Colon (tissue), 2 donors: ENCODE measurements around the gene TSHZ2.

Experiments used
- FAIRE-seq: peaks from 2 replicates; lab custom pipeline; 2012; peaks lifted over from hg19 to GRCh38; lab: Jason Lieb, UNC
- donor health status: control.
- donor health status: control.

The TSHZ2 gene

GRCh38 chr20:53287357-53288042, 315.3 kb downstream of the TSHZ2 start:
- FAIRE-seq, result no peak

GRCh38 chr20:53291548-53291947, 319.4 kb downstream of the TSHZ2 start:
- no peak for FAIRE-seq

- FAIRE-seq, result no peak
Measured at GRCh38 chr20:53292347-53292746, 320.2 kb downstream of the TSHZ2 start.

GRCh38 chr20:53294804-53295203, 322.6 kb downstream of the TSHZ2 start:
- FAIRE-seq, result no peak

- no peak for FAIRE-seq
Measured at GRCh38 chr20:53296025-53296424, 323.9 kb downstream of the TSHZ2 start.

GRCh38 chr20:53296451-53297153, 324.4 kb downstream of the TSHZ2 start:
- no peak for FAIRE-seq

GRCh38 chr20:53297154-53297529, 325.0 kb downstream of the TSHZ2 start:
- no peak for FAIRE-seq

- no peak for FAIRE-seq
Measured at GRCh38 chr20:53298260-53298659, 326.1 kb downstream of the TSHZ2 start.

- FAIRE-seq, result no peak
Measured at GRCh38 chr20:53298911-53299310, 326.8 kb downstream of the TSHZ2 start.

- no peak for FAIRE-seq
Measured at GRCh38 chr20:53299831-53300230, 327.7 kb downstream of the TSHZ2 start.

- no peak for FAIRE-seq
Measured at GRCh38 chr20:53301869-53302268, 329.7 kb downstream of the TSHZ2 start.

- FAIRE-seq, result no peak
Measured at GRCh38 chr20:53302695-53303412, 330.7 kb downstream of the TSHZ2 start.

- FAIRE-seq, result no peak
Measured at GRCh38 chr20:53303413-53303760, 331.2 kb downstream of the TSHZ2 start.

- FAIRE-seq, result no peak
Measured at GRCh38 chr20:53304146-53304545, 332.0 kb downstream of the TSHZ2 start.

- no peak for FAIRE-seq
Measured at GRCh38 chr20:53306192-53306805, 334.1 kb downstream of the TSHZ2 start.

- FAIRE-seq, result no peak
Measured at GRCh38 chr20:53307964-53308597, 335.9 kb downstream of the TSHZ2 start.

GRCh38 chr20:53309515-53309914, 337.4 kb downstream of the TSHZ2 start:
- no peak for FAIRE-seq

GRCh38 chr20:53312957-53313356, 340.8 kb downstream of the TSHZ2 start:
- no peak for FAIRE-seq

GRCh38 chr20:53316206-53316937, 344.2 kb downstream of the TSHZ2 start:
- no peak for FAIRE-seq

- no peak for FAIRE-seq
Measured at GRCh38 chr20:53319200-53319599, 347.0 kb downstream of the TSHZ2 start.

- no peak for FAIRE-seq
Measured at GRCh38 chr20:53319716-53320115, 347.6 kb downstream of the TSHZ2 start.

GRCh38 chr20:53320701-53321100, 348.5 kb downstream of the TSHZ2 start:
- FAIRE-seq, result no peak
